Neuron (in vitro differentiated cells): ENCODE results near the gene DPYD.

ENCODE experiments used
- H2AFZ ChIP-seq: one replicate; pipeline ENCODE4 v1.6.1; 2013; ENCODE audit warnings: low read depth, mild to moderate bottlenecking, inconsistent platforms, low read length, moderate library complexity
- H3K27me3 ChIP-seq: one replicate; pipeline ENCODE4 v1.6.1; 2013; ENCODE audit warnings: low read length; ENCODE audit not compliant: insufficient read depth
- H3K36me3 ChIP-seq: one replicate; pipeline ENCODE4 v1.6.1; 2013; ENCODE audit warnings: low read length; ENCODE audit not compliant: insufficient read depth
- H3K4me1 ChIP-seq: one replicate; pipeline ENCODE4 v1.6.1; 2013; ENCODE audit warnings: low read length; ENCODE audit not compliant: insufficient read depth
- H3K4me3 ChIP-seq: 2 replicates; pipeline ENCODE4 v1.5.1; 2013; ENCODE audit warnings: mild to moderate bottlenecking, low read length, moderate library complexity
- H3K9me3 ChIP-seq: one replicate; pipeline ENCODE4 v1.6.1; 2013; ENCODE audit warnings: low read length

DPYD gene

GRCh38 chr1:97849345-97850340, 71.2 kb downstream of the DPYD start:
- Histone ChIP-seq H2AFZ (no peak overlapping the region), H3K4me1 (peaks cover 6% of the 10 kb centered on the region), H3K27me3 (no peaks in the 10 kb centered on the region), H3K4me3 (no peak overlapping the region), H3K36me3 (no peaks in the 10 kb centered on the region), H3K9me3 (peaks cover 12% of the 10 kb centered on the region)

- H2AFZ ChIP-seq = no peak overlapping the region
- no peak overlapping the region for H3K4me3 ChIP-seq
- H3K9me3 ChIP-seq = peaks cover 12% of the 10 kb centered on the region
- H3K27me3 ChIP-seq = no peaks in the 10 kb centered on the region
- no peaks in the 10 kb centered on the region for H3K36me3 ChIP-seq
- peaks cover 6% of the 10 kb centered on the region for H3K4me1 ChIP-seq
Measured at GRCh38 chr1:97845805-97846204, 75.0 kb downstream of the DPYD start.

GRCh38 chr1:97844552-97845089, 76.2 kb downstream of the DPYD start:
- Histone ChIP-seq H3K27me3 (no peaks in the 10 kb centered on the region), H3K36me3 (no peaks in the 10 kb centered on the region), H2AFZ (no peak overlapping the region), H3K4me1 (peaks cover 3% of the 10 kb centered on the region), H3K9me3 (peaks cover 12% of the 10 kb centered on the region), H3K4me3 (no peak overlapping the region)

- no peak overlapping the region for H2AFZ ChIP-seq
- peaks cover 12% of the 10 kb centered on the region for H3K9me3 ChIP-seq
- no peak overlapping the region for H3K4me3 ChIP-seq
- H3K27me3 ChIP-seq = no peaks in the 10 kb centered on the region
- H3K4me1 ChIP-seq = no peaks in the 10 kb centered on the region
- H3K36me3 ChIP-seq = no peaks in the 10 kb centered on the region
Measured at GRCh38 chr1:97841338-97841737, 79.5 kb downstream of the DPYD start.

- Histone ChIP-seq H3K4me1 (no peaks in the 10 kb centered on the region), H3K27me3 (no peaks in the 10 kb centered on the region), H3K9me3 (no peaks in the 10 kb centered on the region), H3K36me3 (no peaks in the 10 kb centered on the region), H3K4me3 (no peak overlapping the region), H2AFZ (no peak overlapping the region)
Measured at GRCh38 chr1:97837161-97837560, 83.7 kb downstream of the DPYD start.

GRCh38 chr1:97834899-97835298, 85.9 kb downstream of the DPYD start:
- no peak overlapping the region for H2AFZ ChIP-seq
- H3K36me3 ChIP-seq = no peaks in the 10 kb centered on the region
- no peaks in the 10 kb centered on the region for H3K4me1 ChIP-seq
- no peak overlapping the region for H3K4me3 ChIP-seq
- no peaks in the 10 kb centered on the region for H3K9me3 ChIP-seq
- H3K27me3 ChIP-seq = no peaks in the 10 kb centered on the region

GRCh38 chr1:97833881-97834280, 87.0 kb downstream of the DPYD start:
- Histone ChIP-seq H3K27me3 (no peaks in the 10 kb centered on the region), H3K36me3 (no peaks in the 10 kb centered on the region), H3K4me1 (no peaks in the 10 kb centered on the region), H3K9me3 (no peaks in the 10 kb centered on the region), H2AFZ (no peak overlapping the region), H3K4me3 (no peak overlapping the region)

GRCh38 chr1:97832481-97832880, 88.4 kb downstream of the DPYD start:
- no peak overlapping the region for H3K4me3 ChIP-seq

GRCh38 chr1:97827887-97828286, 92.9 kb downstream of the DPYD start:
- Histone ChIP-seq H3K4me1 (peaks cover 18% of the 10 kb centered on the region), H3K27me3 (no peaks in the 10 kb centered on the region), H2AFZ (no peak overlapping the region), H3K4me3 (no peak overlapping the region), H3K36me3 (no peaks in the 10 kb centered on the region), H3K9me3 (no peaks in the 10 kb centered on the region)

More at GRCh38 chr1:97832481-97832880, 88.4 kb downstream of the DPYD start:
- H3K9me3 ChIP-seq = no peaks in the 10 kb centered on the region
- no peaks in the 10 kb centered on the region for H3K36me3 ChIP-seq
- peaks cover 7% of the 10 kb centered on the region for H3K4me1 ChIP-seq
- no peaks in the 10 kb centered on the region for H3K27me3 ChIP-seq
- no peak overlapping the region for H2AFZ ChIP-seq

- peaks cover 18% of the 10 kb centered on the region for H3K4me1 ChIP-seq
- no peak overlapping the region for H2AFZ ChIP-seq
- no peaks in the 10 kb centered on the region for H3K27me3 ChIP-seq
- H3K4me3 ChIP-seq = no peak overlapping the region
- H3K36me3 ChIP-seq = no peaks in the 10 kb centered on the region
- no peaks in the 10 kb centered on the region for H3K9me3 ChIP-seq
Measured at GRCh38 chr1:97826820-97827219, 94.0 kb downstream of the DPYD start.

GRCh38 chr1:97824624-97825023, 96.2 kb downstream of the DPYD start:
- Histone ChIP-seq H3K36me3 (no peaks in the 10 kb centered on the region), H3K9me3 (no peaks in the 10 kb centered on the region), H3K4me3 (no peak overlapping the region), H2AFZ (no peak overlapping the region), H3K4me1 (peaks cover 18% of the 10 kb centered on the region), H3K27me3 (no peaks in the 10 kb centered on the region)

GRCh38 chr1:97824200-97824599, 96.6 kb downstream of the DPYD start:
- Histone ChIP-seq H3K4me3 (no peak overlapping the region), H3K36me3 (no peaks in the 10 kb centered on the region), H3K4me1 (peaks cover 18% of the 10 kb centered on the region), H2AFZ (no peak overlapping the region), H3K27me3 (no peaks in the 10 kb centered on the region), H3K9me3 (no peaks in the 10 kb centered on the region)

GRCh38 chr1:97820470-97821188, 100.2 kb downstream of the DPYD start:
- Histone ChIP-seq H3K27me3 (no peaks in the 10 kb centered on the region), H3K36me3 (no peaks in the 10 kb centered on the region), H3K4me1 (no peaks in the 10 kb centered on the region), H3K4me3 (no peak overlapping the region), H2AFZ (no peak overlapping the region), H3K9me3 (no peaks in the 10 kb centered on the region)
